M059J (cell line): ENCODE data around the gene MYOCD. TPM values are rescaled to one million over a fixed set of nuclear protein-coding genes. Genes with fewer than 3 reads are reported as not detected.

ENCODE experiments used
- total RNA-seq: library from RNA; depleted of rRNA; stranded (reverse); fragments of >200 nt; shearing (Covaris generic); gene quantifications from 2 replicates; pipeline ENCODE4 v1.2.3, GENCODE V29; 2014; rRNA removed

Gene MYOCD
- total RNA-seq, 1 experiment from 2014 or later: 1.8 TPM

Other genes with a start within 250 kb of the MYOCD start
- gene ARHGAP44, start 123.6 kb downstream of the MYOCD start, total RNA-seq: not detected in 2 replicates